Progenitor cell of endocrine pancreas (in vitro differentiated cells): ENCODE measurements around the gene COL15A1. TPM values are rescaled to one million over a fixed set of nuclear protein-coding genes. Genes with fewer than 3 reads are reported as not detected.

Experiments used
- DNase-seq: peaks from one replicate; pipeline ENCODE4 v3.0.0; 2021; ENCODE audit warnings: low spot score; ENCODE audit not compliant: unreplicated experiment
- H3K27ac Mint-ChIP-seq: 2 replicates; pipeline ENCODE4 v1.8.0; 2021; ENCODE audit warnings: mild to moderate bottlenecking, moderate library complexity, mixed read lengths
- H3K27me3 Mint-ChIP-seq: 2 replicates; pipeline ENCODE4 v1.8.0; 2021; ENCODE audit warnings: mixed read lengths
- H3K36me3 Mint-ChIP-seq: 2 replicates; pipeline ENCODE4 v1.8.0; 2022; ENCODE audit warnings: mixed read lengths; ENCODE audit not compliant: insufficient read depth
- H3K4me1 Mint-ChIP-seq: 2 replicates; pipeline ENCODE4 v1.8.0; 2021; ENCODE audit warnings: low read depth, mixed read lengths
- H3K4me3 Mint-ChIP-seq: 2 replicates; pipeline ENCODE4 v1.8.0; 2021; ENCODE audit warnings: low read depth, mild to moderate bottlenecking, moderate library complexity, mixed read lengths
- H3K9me3 Mint-ChIP-seq: 2 replicates; pipeline ENCODE4 v1.8.0; 2021; ENCODE audit warnings: low read depth, mixed read lengths
- total RNA-seq: library from RNA; stranded (reverse); gene quantifications from 2 replicates; pipeline ENCODE4 v1.2.1, GENCODE V29; 2021
- TF ChIP-seq, protein P1 (sequence below): fragments of 200-600 bp; sonication (generic); IDR thresholded peaks from one replicate; pipeline ENCODE4 v1.5.0; 2021; ENCODE audit warnings: antibody characterized with exemption, mild to moderate bottlenecking; ENCODE audit not compliant: unreplicated experiment

COL15A1 gene
- total RNA-seq, 1 donor from 2014 or later = not detected

DNA sequence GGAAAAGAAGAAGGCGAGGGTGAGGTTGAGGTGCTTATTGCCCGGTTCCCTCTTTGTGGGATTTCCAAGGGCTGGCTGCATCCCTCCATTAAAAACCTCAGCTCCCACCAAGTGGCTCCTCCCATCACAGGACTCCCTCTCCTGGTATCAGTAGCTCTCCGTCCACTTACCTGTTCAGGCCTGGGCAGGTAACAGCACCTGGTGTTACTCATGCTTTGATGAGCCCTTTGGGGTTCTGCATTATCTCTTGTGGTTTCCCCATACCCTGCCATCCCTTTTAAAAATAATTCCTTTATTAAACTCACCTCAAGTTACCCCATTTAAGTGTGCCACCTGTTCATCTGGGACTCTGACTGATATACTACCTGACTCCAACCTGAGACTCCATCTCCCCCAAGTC, 143.8 kb downstream of the COL15A1 start:
- no peaks in the 10 kb centered on the region for H3K36me3 Mint-ChIP-seq
- H3K27ac Mint-ChIP-seq = no peak overlapping the region
- no peaks in the 10 kb centered on the region for H3K4me1 Mint-ChIP-seq
- H3K9me3 Mint-ChIP-seq = peaks cover 6% of the 10 kb centered on the region
- TF ChIP-seq, protein P1, sequence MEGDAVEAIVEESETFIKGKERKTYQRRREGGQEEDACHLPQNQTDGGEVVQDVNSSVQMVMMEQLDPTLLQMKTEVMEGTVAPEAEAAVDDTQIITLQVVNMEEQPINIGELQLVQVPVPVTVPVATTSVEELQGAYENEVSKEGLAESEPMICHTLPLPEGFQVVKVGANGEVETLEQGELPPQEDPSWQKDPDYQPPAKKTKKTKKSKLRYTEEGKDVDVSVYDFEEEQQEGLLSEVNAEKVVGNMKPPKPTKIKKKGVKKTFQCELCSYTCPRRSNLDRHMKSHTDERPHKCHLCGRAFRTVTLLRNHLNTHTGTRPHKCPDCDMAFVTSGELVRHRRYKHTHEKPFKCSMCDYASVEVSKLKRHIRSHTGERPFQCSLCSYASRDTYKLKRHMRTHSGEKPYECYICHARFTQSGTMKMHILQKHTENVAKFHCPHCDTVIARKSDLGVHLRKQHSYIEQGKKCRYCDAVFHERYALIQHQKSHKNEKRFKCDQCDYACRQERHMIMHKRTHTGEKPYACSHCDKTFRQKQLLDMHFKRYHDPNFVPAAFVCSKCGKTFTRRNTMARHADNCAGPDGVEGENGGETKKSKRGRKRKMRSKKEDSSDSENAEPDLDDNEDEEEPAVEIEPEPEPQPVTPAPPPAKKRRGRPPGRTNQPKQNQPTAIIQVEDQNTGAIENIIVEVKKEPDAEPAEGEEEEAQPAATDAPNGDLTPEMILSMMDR = no peak
- peaks cover 4% of the 10 kb centered on the region for H3K27me3 Mint-ChIP-seq
- H3K4me3 Mint-ChIP-seq = no peak overlapping the region
- DNase-seq = no peak

GRCh38 chr9:99090336-99091130, 146.8 kb downstream of the COL15A1 start:
- no peak for DNase-seq
- no peaks in the 10 kb centered on the region for H3K4me1 Mint-ChIP-seq
- H3K27me3 Mint-ChIP-seq = no peaks in the 10 kb centered on the region
- H3K4me3 Mint-ChIP-seq = no peak overlapping the region
- no peaks in the 10 kb centered on the region for H3K36me3 Mint-ChIP-seq
- TF ChIP-seq, protein P1 = no peak
- no peak overlapping the region for H3K27ac Mint-ChIP-seq
- peaks cover 6% of the 10 kb centered on the region for H3K9me3 Mint-ChIP-seq

DNA sequence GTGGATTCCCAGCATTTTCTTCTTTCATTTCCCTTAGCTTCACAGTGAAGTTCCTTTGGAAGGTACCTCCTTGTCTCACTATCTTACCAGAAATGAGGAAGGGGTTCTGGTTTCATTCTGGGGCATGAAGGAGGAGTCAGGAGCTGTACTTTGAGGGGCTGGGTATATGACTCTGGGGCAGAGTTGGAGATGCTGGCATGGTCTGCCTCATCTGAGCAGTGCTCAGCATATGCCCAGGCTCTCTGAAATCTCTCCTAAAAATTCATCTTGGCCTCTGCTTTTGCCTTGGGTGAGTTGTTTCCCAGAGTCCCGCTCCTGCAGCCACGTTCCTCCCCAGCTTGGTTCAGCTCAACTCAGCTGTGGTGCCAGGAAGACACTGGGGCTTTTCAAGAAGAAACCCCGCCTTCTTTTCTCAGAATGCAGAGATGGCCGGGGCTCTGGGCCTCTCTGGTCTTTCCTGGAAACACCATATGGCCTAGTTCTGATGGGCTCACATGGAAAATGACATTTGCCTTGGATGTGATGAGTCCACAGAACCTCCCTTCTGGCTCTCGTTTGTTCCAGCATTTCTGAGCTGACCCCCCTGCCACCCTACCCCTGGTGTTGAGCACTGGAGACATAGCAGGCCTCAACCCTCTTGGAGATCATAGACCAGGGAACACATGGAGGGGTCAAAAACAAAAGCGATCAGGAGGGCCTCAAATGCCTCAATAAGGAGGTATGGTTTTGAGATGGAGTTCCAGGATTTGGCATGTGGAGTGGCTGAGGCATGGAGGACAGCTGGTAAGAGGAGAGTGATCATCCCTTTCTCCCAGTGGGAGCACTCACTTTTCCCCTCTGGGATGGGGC, 149.2 kb downstream of the COL15A1 start:
- H3K36me3 Mint-ChIP-seq = no peaks in the 10 kb centered on the region
- H3K4me1 Mint-ChIP-seq = no peaks in the 10 kb centered on the region
- H3K4me3 Mint-ChIP-seq = no peak overlapping the region
- TF ChIP-seq, protein P1 = no peak
- DNase-seq = no peak
- H3K27me3 Mint-ChIP-seq = peaks cover 11% of the 10 kb centered on the region
- H3K9me3 Mint-ChIP-seq = peaks cover 6% of the 10 kb centered on the region
- no peak overlapping the region for H3K27ac Mint-ChIP-seq

DNA sequence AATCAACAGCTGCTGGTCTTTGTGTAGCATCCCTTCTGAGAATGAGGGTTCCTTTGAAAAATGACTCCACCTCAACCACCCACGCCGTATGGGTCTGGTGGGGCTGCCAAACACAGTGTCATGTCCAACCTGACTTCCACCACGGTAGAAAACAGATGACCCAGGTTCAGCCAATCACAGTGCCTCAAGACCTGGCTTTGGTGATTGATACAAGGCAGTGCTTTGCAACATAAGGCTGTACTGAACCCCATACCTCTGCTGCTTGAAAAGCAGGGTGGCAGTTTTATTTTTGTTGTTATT, 149.7 kb downstream of the COL15A1 start:
- TF ChIP-seq, protein P1 = no peak
- no peak overlapping the region for H3K4me3 Mint-ChIP-seq
- peaks cover 11% of the 10 kb centered on the region for H3K27me3 Mint-ChIP-seq
- no peaks in the 10 kb centered on the region for H3K4me1 Mint-ChIP-seq
- peaks cover 6% of the 10 kb centered on the region for H3K9me3 Mint-ChIP-seq
- H3K27ac Mint-ChIP-seq = no peak overlapping the region
- no peaks in the 10 kb centered on the region for H3K36me3 Mint-ChIP-seq
- no peak for DNase-seq

DNA sequence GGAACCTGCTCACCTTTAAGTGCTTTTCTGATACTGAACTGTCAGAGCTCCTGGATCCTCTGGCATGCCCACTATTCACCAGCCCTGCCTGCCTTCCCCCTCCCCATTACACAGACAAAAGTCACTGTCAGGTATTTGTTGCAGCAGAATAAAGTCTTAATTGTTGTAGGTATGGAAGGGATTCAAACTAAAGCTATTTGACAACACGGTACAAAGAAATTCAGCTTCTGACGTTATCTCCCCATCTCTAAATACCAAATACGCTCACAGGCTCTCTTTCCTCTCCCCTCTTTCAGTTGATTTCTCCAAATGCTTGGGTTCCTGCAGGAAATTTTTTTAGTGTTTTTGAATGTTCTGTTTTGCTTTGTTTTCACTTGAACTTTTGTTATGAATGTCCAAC, 151.9 kb downstream of the COL15A1 start:
- Mint-ChIP-seq H3K4me1 (no peaks in the 10 kb centered on the region), H3K4me3 (no peak overlapping the region), H3K27ac (no peak overlapping the region), H3K27me3 (peaks cover 11% of the 10 kb centered on the region), H3K9me3 (peaks cover 7% of the 10 kb centered on the region), H3K36me3 (no peaks in the 10 kb centered on the region)
- DNase-seq = no peak
- TF ChIP-seq, protein P1 = no peak
